ENCODE results near the gene ABHD16A. TPM values are rescaled to one million over a fixed set of nuclear protein-coding genes. Genes with fewer than 3 reads are reported as not detected.
A peak's percentile ranks its signal among the peaks of the same experiment; 100 is the strongest.

The ABHD16A gene
- total and polyA plus RNA-seq, 2 of the 13 experiments (the other 11 are each of a cell fraction or from before 2014, with no cell fraction given), result 43.5 to 45.4 TPM

- no peak for TF ChIP-seq ZBTB14 (CRISPR knock-in tag; IDR thresholded peaks at IDR 0.05)
- TF ChIP-seq ZNF383 (CRISPR knock-in tag; IDR thresholded peaks at IDR 0.05; ENCODE audit: borderline replicate concordance), result no peak
- TF ChIP-seq ZNF75D (CRISPR knock-in tag; IDR thresholded peaks at IDR 0.05; ENCODE audit: borderline replicate concordance), result no peak
- TF ChIP-seq ZNF407 (CRISPR knock-in tag; IDR thresholded peaks at IDR 0.05; ENCODE audit: not compliant biosample characterization), result no peak
- no peak for TF ChIP-seq ZNF784 (CRISPR knock-in tag; IDR thresholded peaks at IDR 0.05; ENCODE audit: borderline replicate concordance)
- no peak for TF ChIP-seq GZF1 (CRISPR knock-in tag; IDR thresholded peaks at IDR 0.05)
- TF ChIP-seq ZNF382 (CRISPR knock-in tag; IDR thresholded peaks at IDR 0.05; ENCODE audit: borderline replicate concordance), result no peak
- no peak for TF ChIP-seq TFE3 (CRISPR knock-in tag; IDR thresholded peaks at IDR 0.05)
- TF ChIP-seq CHD4 (IDR thresholded peaks at IDR 0.05; ENCODE audit: borderline replicate concordance, low read length), result no peak
- no peak for TF ChIP-seq HINFP (CRISPR knock-in tag; IDR thresholded peaks at IDR 0.05; ENCODE audit: low read depth)
- TF ChIP-seq TBL1XR1 (IDR thresholded peaks at IDR 0.05; ENCODE audit: borderline replicate concordance, low read length, partially characterized antibody), result no peak
- TF ChIP-seq NKX3-1 (CRISPR knock-in tag; IDR thresholded peaks at IDR 0.05), result no peak
- TF ChIP-seq ZNF713 (CRISPR knock-in tag; IDR thresholded peaks at IDR 0.05), result 0 out of 2 replicates have a peak, but pooled peaks have one; percentile 35
- TF ChIP-seq RFX5 (IDR thresholded peaks at IDR 0.05; ENCODE audit: low read depth, low read length), result no peak
- no peak; the same call in 1 of the 2 replicates for TF ChIP-seq SMAD1 (CRISPR knock-in tag; IDR thresholded peaks at IDR 0.05; ENCODE audit: borderline replicate concordance, low read depth)
These were observed 31.8 kb upstream of the ABHD16A start (continued) for GRCh38 chr6:31734821-31735406.
